H1 (cell line): ENCODE measurements around the gene CD79A. TPM values are rescaled to one million over a fixed set of nuclear protein-coding genes. Genes with fewer than 3 reads are reported as not detected.

Experiments
- CTCF ChIA-PET: fragments of 300-600 bp; sonication (Branson Sonifier 250); formaldehyde crosslinking; loops from one replicate; lab custom pipeline; 2021; ENCODE audit not compliant: partially characterized antibody; lab: Charles Lee
- POLR2A ChIA-PET: fragments of 300-600 bp; sonication (Branson Sonifier 250); formaldehyde crosslinking; loops from one replicate; lab custom pipeline; 2021; ENCODE audit warnings: inconsistent platforms; ENCODE audit not compliant: partially characterized antibody; lab: Charles Lee
- DNase-seq, 2 experiments: peaks; one replicate each; pipeline versions ENCODE4 v3.0.0 to v3.0.0-alpha.2; 2010 to 2022; ENCODE audit warnings: low spot score in 2 of 2, low read depth in 1 of 2, mixed read lengths in 1 of 2
- FAIRE-seq: peaks from 2 replicates; lab custom pipeline; 2011; peaks lifted over from hg19 to GRCh38; lab: Jason Lieb, UNC
- H2AFZ ChIP-seq: 2 replicates; pipeline ENCODE4 v1.8.1; 2012; ENCODE audit warnings: low read length, inconsistent platforms
- H2AK5ac ChIP-seq: 2 replicates; pipeline ENCODE4 v1.6.1; 2013; ENCODE audit warnings: low read depth, low read length
- H2BK120ac ChIP-seq: replicated peaks from 2 replicates; pipeline ENCODE3; 2013; ENCODE audit warnings: low read depth, low read length, inconsistent platforms
- H2BK12ac ChIP-seq: 2 replicates; pipeline ENCODE4 v1.6.1; 2013; ENCODE audit warnings: low read depth, low read length
- H2BK15ac ChIP-seq: 2 replicates; pipeline ENCODE4 v1.6.1; 2013; ENCODE audit warnings: low read length
- H2BK20ac ChIP-seq: 2 replicates; pipeline ENCODE4 v1.6.1; 2013; ENCODE audit warnings: low read length
- H2BK5ac ChIP-seq: 2 replicates; pipeline ENCODE4 v1.6.1; 2013; ENCODE audit warnings: low read depth, low read length
- H3K14ac ChIP-seq: 2 replicates; pipeline ENCODE4 v1.6.1; 2013; ENCODE audit warnings: inconsistent platforms; ENCODE audit not compliant: insufficient read length
- H3K18ac ChIP-seq: 2 replicates; pipeline ENCODE4 v1.6.1; 2013; ENCODE audit warnings: low read length; ENCODE audit errors: extremely low read depth
- H3K23ac ChIP-seq: 2 replicates; pipeline ENCODE4 v1.6.1; 2013; ENCODE audit warnings: inconsistent platforms; ENCODE audit not compliant: insufficient read length
- H3K23me2 ChIP-seq: 2 replicates; pipeline ENCODE4 v1.6.1; 2013; ENCODE audit warnings: low read depth, low read length
- H3K27ac ChIP-seq: 2 replicates; pipeline ENCODE4 v1.6.1; 2011; ENCODE audit warnings: low read depth, low read length, inconsistent platforms
- H3K27me3 ChIP-seq, 4 experiments: replicated peaks in 1 of 4; 1 replicate in 1 of 4; 2 replicates in 3 of 4; pipeline versions ENCODE4 v1.6.1 to v1.8.1; 2011 to 2013; ENCODE audit warnings: low read length in 3 of 4, mild to moderate bottlenecking in 3 of 4, inconsistent platforms in 2 of 4, mixed read lengths in 2 of 4, moderate library complexity in 1 of 4; ENCODE audit not compliant: control insufficient read depth in 3 of 4, insufficient read depth in 3 of 4; ENCODE audit errors: extremely low read depth in 1 of 4
- H3K36me3 ChIP-seq, 4 experiments: 2 replicates each; pipeline versions ENCODE4 v1.6.1 to v1.8.1; 2011 to 2013; ENCODE audit warnings: mild to moderate bottlenecking in 4 of 4, low read length in 3 of 4, moderate library complexity in 2 of 4, control low read depth in 1 of 4, inconsistent platforms in 1 of 4; ENCODE audit not compliant: insufficient read depth in 4 of 4, control insufficient read depth in 2 of 4
- H3K4ac ChIP-seq: replicated peaks from 2 replicates; pipeline ENCODE3; 2013; ENCODE audit warnings: low read length, low read depth, mixed read lengths, inconsistent platforms; ENCODE audit not compliant: insufficient read length
- H3K4me1 ChIP-seq, 4 experiments: replicated peaks in 1 of 4; 1 replicate in 1 of 4; 2 replicates in 3 of 4; pipeline versions ENCODE4 v1.6.1 to v1.8.1; 2011 to 2013; ENCODE audit warnings: low read length in 3 of 4, inconsistent platforms in 2 of 4, mixed read lengths in 1 of 4; ENCODE audit not compliant: insufficient read depth in 4 of 4, control insufficient read depth in 3 of 4
- H3K4me2 ChIP-seq, 2 experiments: 2 replicates each; pipeline versions ENCODE4 v1.6.1 to v1.8.1; 2011 to 2013; ENCODE audit warnings: low read depth in 2 of 2, low read length in 2 of 2, control low read depth in 1 of 2, inconsistent platforms in 1 of 2, mild to moderate bottlenecking in 1 of 2; ENCODE audit not compliant: insufficient read depth in 1 of 2
- H3K4me3 ChIP-seq, 4 experiments: fragments of 200-600, 300-600 bp in 1 of 4; sonication (generic), shearing (Covaris generic), sonication (Bioruptor Twin) in 1 of 4; 2 replicates each; pipeline versions ENCODE4 v1.5.1 to v1.8.1; 2011 to 2016; ENCODE audit warnings: low read length in 4 of 4, low read depth in 3 of 4, control low read depth in 2 of 4, inconsistent platforms in 2 of 4, mild to moderate bottlenecking in 2 of 4, mixed read lengths in 1 of 4, moderate library complexity in 1 of 4; ENCODE audit not compliant: insufficient read depth in 2 of 4; ENCODE audit errors: extremely low read depth in 1 of 4
- H3K56ac ChIP-seq: replicated peaks from 2 replicates; pipeline ENCODE3; 2013; ENCODE audit warnings: low read depth, mild to moderate bottlenecking, mixed read lengths, low read length, inconsistent platforms; ENCODE audit not compliant: insufficient read length
- H3K79me1 ChIP-seq: 2 replicates; pipeline ENCODE4 v1.6.1; 2013; ENCODE audit warnings: low read depth, low read length, control low read depth
- H3K79me2 ChIP-seq, 2 experiments: 2 replicates each; pipeline versions ENCODE4 v1.6.1 to v1.8.1; 2012 to 2013; ENCODE audit warnings: low read length in 2 of 2, mild to moderate bottlenecking in 2 of 2, inconsistent platforms in 1 of 2; ENCODE audit not compliant: insufficient read depth in 2 of 2, control insufficient read depth in 1 of 2
- H3K9ac ChIP-seq, 4 experiments: replicated peaks in 1 of 4; 1 replicate in 1 of 4; 2 replicates in 3 of 4; pipeline versions ENCODE4 v1.6.1 to v1.8.1; 2011 to 2013; ENCODE audit warnings: low read depth in 3 of 4, low read length in 3 of 4, control low read depth in 2 of 4, mild to moderate bottlenecking in 2 of 4, moderate library complexity in 2 of 4, inconsistent platforms in 1 of 4; ENCODE audit errors: extremely low read depth in 1 of 4
- H3K9me3 ChIP-seq, 2 experiments: 2 replicates each; pipeline versions ENCODE4 v1.6.1 to v1.8.1; 2012 to 2013; ENCODE audit warnings: mild to moderate bottlenecking in 2 of 2, moderate library complexity in 2 of 2, control low read depth in 1 of 2, inconsistent platforms in 1 of 2, low read depth in 1 of 2, low read length in 1 of 2, mixed read lengths in 1 of 2; ENCODE audit not compliant: insufficient read depth in 2 of 2
- H4K20me1 ChIP-seq, 2 experiments: replicated peaks in 1 of 2; 2 replicates each; pipeline versions ENCODE3 to v1.8.1; 2011 to 2013; ENCODE audit warnings: inconsistent platforms in 2 of 2, low read length in 2 of 2, mild to moderate bottlenecking in 1 of 2; ENCODE audit not compliant: insufficient read depth in 2 of 2, control insufficient read depth in 1 of 2
- H4K5ac ChIP-seq: 2 replicates; pipeline ENCODE4 v1.6.1; 2013; ENCODE audit warnings: low read length, low read depth, mixed read lengths, inconsistent platforms; ENCODE audit not compliant: insufficient read length
- H4K8ac ChIP-seq: 2 replicates; pipeline ENCODE4 v1.8.0; 2013; ENCODE audit warnings: mild to moderate bottlenecking, moderate library complexity, low read length, inconsistent platforms; ENCODE audit not compliant: insufficient read depth; ENCODE audit errors: extremely low read depth
- H4K91ac ChIP-seq: replicated peaks from 2 replicates; pipeline ENCODE3; 2013; ENCODE audit warnings: low read length, mixed read lengths, inconsistent platforms; ENCODE audit not compliant: insufficient read length
- BRCA1 ChIP-seq: IDR thresholded peaks from 2 replicates; pipeline ENCODE4 v1.6.1; 2012; ENCODE audit warnings: low read depth, low read length, improper control_type of control experiment
- CBX5 ChIP-seq: fragments of 300-800, 300-1000 bp; sonication (generic); IDR thresholded peaks from 2 replicates; pipeline ENCODE4 v1.7.1; 2016; ENCODE audit warnings: antibody characterized with exemption, low read length, low read depth
- CBX8 ChIP-seq: fragments of 300-800, 300-1000 bp; sonication (generic); IDR thresholded peaks from 2 replicates; pipeline ENCODE4 v1.7.1; 2016; ENCODE audit warnings: low read depth, low read length, borderline replicate concordance
- FOSL1 ChIP-seq: IDR thresholded peaks from 2 replicates; pipeline ENCODE4 v1.6.1; 2011; ENCODE audit warnings: mild to moderate bottlenecking, low read depth, low read length, moderate library complexity; ENCODE audit not compliant: insufficient read depth
- GTF2F1 ChIP-seq: IDR thresholded peaks from 2 replicates; pipeline ENCODE4 v1.6.1; 2012; ENCODE audit warnings: low read depth, low read length, improper control_type of control experiment, borderline replicate concordance
- HDAC6 ChIP-seq: IDR thresholded peaks from one replicate; pipeline ENCODE4 v1.7.1; 2012; ENCODE audit warnings: low read depth, mild to moderate bottlenecking, inconsistent platforms, low read length, moderate library complexity
- MAFK ChIP-seq: IDR thresholded peaks from 2 replicates; pipeline ENCODE4 v1.6.1; 2012; ENCODE audit warnings: low read depth, mild to moderate bottlenecking, improper control_type of control experiment, low read length
- POLR2A ChIP-seq, 2 experiments: IDR thresholded peaks; 1 replicate in 1 of 2; 2 replicates in 1 of 2; pipeline ENCODE4 v1.6.1; 2011; ENCODE audit warnings: low read depth in 2 of 2, low read length in 2 of 2, mild to moderate bottlenecking in 2 of 2; ENCODE audit errors: control extremely low read depth in 1 of 2
- RBBP5 ChIP-seq: IDR thresholded peaks from 2 replicates; pipeline ENCODE4 v1.7.1; 2012; ENCODE audit warnings: low read depth, mild to moderate bottlenecking, inconsistent platforms, low read length, moderate library complexity, borderline replicate concordance
- SP2 ChIP-seq: IDR thresholded peaks from 2 replicates; pipeline ENCODE4 v1.6.1; 2012; ENCODE audit warnings: mild to moderate bottlenecking, low read length, inconsistent platforms
- SP4 ChIP-seq: IDR thresholded peaks from 2 replicates; pipeline ENCODE4 v1.6.1; 2012; ENCODE audit warnings: low read length, inconsistent platforms
- TAF1 ChIP-seq: IDR thresholded peaks from 2 replicates; pipeline ENCODE4 v1.6.1; 2011; ENCODE audit warnings: mild to moderate bottlenecking, low read depth, low read length
- TAF7 ChIP-seq: optimal IDR thresholded peaks from 2 replicates; pipeline ENCODE3; 2011; ENCODE audit warnings: low read depth, mild to moderate bottlenecking, inconsistent platforms, low read length, moderate library complexity, borderline replicate concordance
- ZNF274 ChIP-seq: IDR thresholded peaks from 2 replicates; pipeline ENCODE4 v1.7.0; 2012; ENCODE audit warnings: low read length, borderline replicate concordance; ENCODE audit errors: extremely low read depth
- WGBS, 2 experiments: shearing (Covaris generic) in 1 of 2; methylation state at CpG; one replicate each; pipeline versions ENCODE4 v1.1.6 to v1.1.7; 2013 to 2015; ENCODE audit warnings: low lambda C conversion rate in 2 of 2, mixed read lengths in 2 of 2, inconsistent platforms in 1 of 2, low coverage in 1 of 2, missing lambda C conversion rate in 1 of 2; ENCODE audit not compliant: insufficient replicate concordance in 2 of 2, insufficient coverage in 1 of 2, insufficient read length in 1 of 2; ENCODE audit errors: extremely low coverage in 1 of 2, missing lambda C conversion rate in 1 of 2; 5-methylcytosine and 5-hydroxymethylcytosine counted together
- polyA plus RNA-seq, 7 experiments: library from polyadenylated mRNA; depleted of rRNA in 3 of 7; stranded (reverse) in 5 of 7; unstranded in 2 of 7; fragments of >200 nt in 5 of 7; fragments of 200-250 nt in 2 of 7; gene quantifications; 1 replicate in 5 of 7; 2 replicates in 1 of 7; 4 replicates in 1 of 7; pipeline versions ENCODE4 v1.2.1 to v1.2.3, GENCODE V29; 2011 to 2013; ENCODE audit warnings: missing spikeins in 2 of 7, mixed read lengths in 2 of 7
- total RNA-seq: library from RNA; stranded (reverse); fragmentation: NEBNext Ultra II Directional; extraction: Animal tissue kit (Norgen Biotek cat#: 25700); gene quantifications from 2 replicates; pipeline ENCODE4 v1.2.1, GENCODE V29; 2021
- TF ChIP-seq, protein P1 (sequence below): IDR thresholded peaks from 2 replicates; pipeline ENCODE4 v1.6.1; 2012; ENCODE audit warnings: inconsistent platforms

CD79A gene
- total and polyA plus RNA-seq, 2 of the 8 experiments (the other 6 are each of a cell fraction or from before 2014, with no cell fraction given) = 0.54 to 0.77 TPM

DNA sequence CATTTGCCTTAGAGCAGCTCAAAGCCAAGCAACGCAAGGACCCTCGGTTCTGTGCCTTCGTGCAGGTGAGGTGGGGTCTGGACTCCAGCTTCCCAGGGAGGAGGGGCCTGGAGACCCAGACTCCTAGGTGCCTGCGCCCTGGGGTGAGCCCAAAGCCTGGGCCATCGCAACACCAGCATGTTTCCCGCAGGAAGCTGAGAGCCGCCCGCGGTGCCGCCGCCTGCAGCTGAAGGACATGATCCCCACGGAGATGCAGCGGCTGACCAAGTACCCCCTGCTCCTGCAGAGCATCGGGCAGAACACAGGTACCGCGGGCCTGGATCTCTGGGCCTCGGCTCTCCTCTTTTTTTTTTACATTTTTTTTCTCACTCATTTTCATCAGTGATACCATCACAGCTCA, 25.5 kb downstream of the CD79A start:
- no peak overlapping the region for H2BK15ac ChIP-seq
- H3K14ac ChIP-seq = no peak overlapping the region
- no peak overlapping the region for H2BK20ac ChIP-seq
- H3K56ac ChIP-seq = no peak overlapping the region
- no peak overlapping the region for H4K5ac ChIP-seq
- H4K8ac ChIP-seq = no peak overlapping the region
- CTCF ChIA-PET = interaction anchor here (0.8 to 2.7 kb wide), 9 partner anchors 9 to 54 kb away, joined by 3 to 12 read pairs (median 5); no protein-coding TSS in a partner anchor
- no peak overlapping the region for H4K91ac ChIP-seq
- H3K9me3 ChIP-seq = no peaks in the 10 kb centered on the region
- H2BK5ac ChIP-seq = no peak overlapping the region
- no peak overlapping the region for H2BK120ac ChIP-seq
- H3K4ac ChIP-seq = no peak overlapping the region
- H3K79me2 ChIP-seq = no peaks in the 10 kb centered on the region
- TF ChIP-seq FOSL1 (no peak), GTF2F1 (no peak), TAF1 (no peak), SP2 (no peak), RBBP5 (no peak), CBX8 (no peak), ZNF274 (no peak), SP4 (no peak), POLR2A (IDR thresholded peaks at IDR 0.05; ENCODE audit: control extremely low read depth in 1 of 2, low read depth in 2 of 2, low read length in 2 of 2) (no peak), TAF7 (no peak), MAFK (no peak), HDAC6 (no peak), BRCA1 (no peak), CBX5 (no peak)
- TF ChIP-seq, protein P1, sequence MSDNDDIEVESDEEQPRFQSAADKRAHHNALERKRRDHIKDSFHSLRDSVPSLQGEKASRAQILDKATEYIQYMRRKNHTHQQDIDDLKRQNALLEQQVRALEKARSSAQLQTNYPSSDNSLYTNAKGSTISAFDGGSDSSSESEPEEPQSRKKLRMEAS = no peak
- no peak overlapping the region for H3K4me3 ChIP-seq
- no peak overlapping the region for H3K23ac ChIP-seq
- 96% methylated on average over 17 of the region's 17 CpGs; no CpG with 5 or more reads in 1 of the 2 experiments for WGBS, 2 experiments
- no peak for DNase-seq
- H2AK5ac ChIP-seq = no peak overlapping the region
- H2AFZ ChIP-seq = no peak overlapping the region
- H3K4me2 ChIP-seq = no peak overlapping the region
- H3K18ac ChIP-seq = no peak overlapping the region
- H3K27ac ChIP-seq = no peak overlapping the region
- H3K4me1 ChIP-seq = no peaks in the 10 kb centered on the region
- H3K36me3 ChIP-seq = peaks cover 6 to 17% (median 16%) of the 10 kb centered on the region in 4 experiments
- FAIRE-seq = no peak
- H3K27me3 ChIP-seq = no peaks in the 10 kb centered on the region
- H3K9ac ChIP-seq = no peak overlapping the region
- no peak overlapping the region for H2BK12ac ChIP-seq
- H3K23me2 ChIP-seq = peaks cover 2% of the 10 kb centered on the region; the same call in 1 of the 2 replicates
- no peaks in the 10 kb centered on the region for H3K79me1 ChIP-seq
- peaks cover 0 to 7% of the 10 kb centered on the region in 2 experiments for H4K20me1 ChIP-seq
- POLR2A ChIA-PET = interaction anchor here (0.9 to 13.1 kb wide), 4 partner anchors 9 to 42 kb away, joined by 4 to 167 read pairs (median 12); partner anchors contain the start of gene RPS19
